IMR-90 (cell line): ENCODE measurements around the gene CEACAM6. TPM values are rescaled to one million over a fixed set of nuclear protein-coding genes. Genes with fewer than 3 reads are reported as not detected.

ENCODE experiments used
- ATAC-seq: fragments of 200-7000 bp; cut with Tn5 transposase; 2 replicates; pipeline ENCODE4 v1.9.1; 2020; ENCODE audit warnings: low read depth, mild to moderate bottlenecking, moderate library complexity
- BruUV-seq: library from RNA; stranded (reverse); fragments of 400-500 nt; replicated peaks from 2 replicates; lab custom pipeline; 2021; lab: Mats Ljungman, UMichigan
- CTCF ChIA-PET: fragments of 300-600 bp; formaldehyde crosslinking; extraction: SDS; loops from one replicate; lab custom pipeline; 2021; ENCODE audit warnings: antibody characterized with exemption; lab: Yijun Ruan, JAX
- POLR2A ChIA-PET: fragments of 300-600 bp; sonication (Branson Sonifier 250); formaldehyde crosslinking; loops from one replicate; lab custom pipeline; 2022; ENCODE audit warnings: antibody characterized with exemption; ENCODE audit not compliant: unreplicated experiment; lab: Charles Lee
- DNase-seq: peaks from one replicate; pipeline ENCODE4 v3.0.0; 2013
- H2AFZ ChIP-seq: replicated peaks from 2 replicates; pipeline ENCODE3; 2013; ENCODE audit warnings: low read length, mild to moderate bottlenecking; ENCODE audit not compliant: poor library complexity
- H2AK5ac ChIP-seq: 2 replicates; pipeline ENCODE4 v1.6.1; 2013; ENCODE audit warnings: low read depth, low read length, inconsistent platforms
- H2AK9ac ChIP-seq: replicated peaks from 2 replicates; pipeline ENCODE3; 2013; ENCODE audit warnings: mild to moderate bottlenecking, low read depth, low read length, moderate library complexity; ENCODE audit not compliant: poor library complexity
- H2BK120ac ChIP-seq: 2 replicates; pipeline ENCODE4 v1.6.1; 2013; ENCODE audit warnings: low read depth, low read length, inconsistent platforms
- H2BK15ac ChIP-seq: 3 replicates; pipeline ENCODE4 v1.6.1; 2013; ENCODE audit warnings: low read depth, low read length, inconsistent platforms
- H2BK20ac ChIP-seq: 2 replicates; pipeline ENCODE4 v1.6.1; 2013; ENCODE audit warnings: low read depth, mild to moderate bottlenecking, inconsistent platforms, low read length, moderate library complexity
- H2BK5ac ChIP-seq: 2 replicates; pipeline ENCODE4 v1.6.1; 2013; ENCODE audit warnings: mild to moderate bottlenecking, low read depth, low read length, inconsistent platforms; ENCODE audit not compliant: poor library complexity, severe bottlenecking
- H3K14ac ChIP-seq: replicated peaks from 2 replicates; pipeline ENCODE4 v1.6.1; 2013; ENCODE audit warnings: low read depth, low read length, inconsistent platforms
- H3K18ac ChIP-seq: 2 replicates; pipeline ENCODE4 v1.6.1; 2013; ENCODE audit warnings: low read depth, low read length, control low read depth
- H3K23ac ChIP-seq: 2 replicates; pipeline ENCODE4 v1.6.1; 2013; ENCODE audit warnings: low read depth, low read length, inconsistent platforms
- H3K27ac ChIP-seq: 2 replicates; pipeline ENCODE4 v1.5.1; 2013; ENCODE audit warnings: mild to moderate bottlenecking, control low read depth, low read length; ENCODE audit not compliant: insufficient read depth
- H3K27me3 ChIP-seq: 2 replicates; pipeline ENCODE4 v1.6.1; 2013; ENCODE audit warnings: low read length; ENCODE audit not compliant: control insufficient read depth, insufficient read depth
- H3K36me3 ChIP-seq: 2 replicates; pipeline ENCODE4 v1.6.1; 2013; ENCODE audit warnings: low read length, mixed read lengths; ENCODE audit not compliant: control insufficient read depth, insufficient read depth
- H3K4ac ChIP-seq: 2 replicates; pipeline ENCODE4 v1.6.1; 2013; ENCODE audit warnings: low read depth, low read length, inconsistent platforms
- H3K4me1 ChIP-seq: 2 replicates; pipeline ENCODE4 v1.6.1; 2013; ENCODE audit warnings: low read length, mixed read lengths; ENCODE audit not compliant: control insufficient read depth, insufficient read depth
- H3K4me2 ChIP-seq: 2 replicates; pipeline ENCODE4 v1.6.1; 2013; ENCODE audit warnings: low read depth, mild to moderate bottlenecking, control low read depth, low read length, moderate library complexity
- H3K4me3 ChIP-seq: 2 replicates; pipeline ENCODE4 v1.5.1; 2013; ENCODE audit warnings: low read depth, mild to moderate bottlenecking, control low read depth, low read length, moderate library complexity; ENCODE audit not compliant: insufficient read depth
- H3K56ac ChIP-seq: 2 replicates; pipeline ENCODE4 v1.6.1; 2013; ENCODE audit warnings: low read length, inconsistent platforms; ENCODE audit not compliant: insufficient read depth; ENCODE audit errors: extremely low read depth
- H3K79me1 ChIP-seq, 2 experiments: 2 replicates each; pipeline ENCODE4 v1.6.1; 2013; ENCODE audit warnings: low read length in 2 of 2, inconsistent platforms in 1 of 2, low read depth in 1 of 2
- H3K9ac ChIP-seq: 2 replicates; pipeline ENCODE4 v1.6.1; 2013; ENCODE audit warnings: low read depth, low read length, control low read depth
- H3K9me1 ChIP-seq: 2 replicates; pipeline ENCODE4 v1.6.1; 2013; ENCODE audit warnings: low read length, inconsistent platforms; ENCODE audit not compliant: insufficient read depth
- H3K9me3 ChIP-seq: 2 replicates; pipeline ENCODE4 v1.6.1; 2013; ENCODE audit warnings: low read length; ENCODE audit not compliant: control insufficient read depth, insufficient read depth
- H4K20me1 ChIP-seq: 2 replicates; pipeline ENCODE4 v1.6.1; 2013; ENCODE audit warnings: low read length, inconsistent platforms; ENCODE audit not compliant: insufficient read depth
- H4K5ac ChIP-seq: 2 replicates; pipeline ENCODE4 v1.6.1; 2013; ENCODE audit warnings: mild to moderate bottlenecking, low read depth, low read length, control low read depth
- H4K8ac ChIP-seq, 2 experiments: 2 replicates each; pipeline ENCODE4 v1.6.1; 2013; ENCODE audit warnings: low read depth in 2 of 2, low read length in 2 of 2, control low read depth in 1 of 2, inconsistent platforms in 1 of 2
- H4K91ac ChIP-seq: 2 replicates; pipeline ENCODE4 v1.6.1; 2013; ENCODE audit warnings: low read depth, low read length, inconsistent platforms; ENCODE audit not compliant: insufficient read depth
- BHLHE40 ChIP-seq: fragments of 150-350 bp; IDR thresholded peaks from 2 replicates; pipeline ENCODE4 v1.6.1; 2016; ENCODE audit warnings: mild to moderate bottlenecking, low read depth, low read length
- CEBPB ChIP-seq: IDR thresholded peaks from 2 replicates; pipeline ENCODE4 v1.6.1; 2012; ENCODE audit warnings: low read depth, low read length, improper control_type of control experiment
- CHD1 ChIP-seq: IDR thresholded peaks from 2 replicates; pipeline ENCODE4 v1.6.1; 2012; ENCODE audit warnings: low read depth, low read length, improper control_type of control experiment
- FOS ChIP-seq: fragments of 150-350 bp; IDR thresholded peaks from 2 replicates; pipeline ENCODE4 v1.6.1; 2016; ENCODE audit warnings: low read depth, low read length
- MAFK ChIP-seq: IDR thresholded peaks from 2 replicates; pipeline ENCODE4 v1.6.1; 2012; ENCODE audit warnings: low read depth, low read length, improper control_type of control experiment
- MAZ ChIP-seq: IDR thresholded peaks from 2 replicates; pipeline ENCODE4 v1.6.1; 2012; ENCODE audit warnings: low read depth, mild to moderate bottlenecking, low read length, improper control_type of control experiment, moderate library complexity, borderline replicate concordance
- MXI1 ChIP-seq: IDR thresholded peaks from 2 replicates; pipeline ENCODE4 v1.6.1; 2012; ENCODE audit warnings: low read depth, mild to moderate bottlenecking, low read length, moderate library complexity, borderline replicate concordance
- POLR2A ChIP-seq: IDR thresholded peaks from 2 replicates; pipeline ENCODE4 v1.6.1; 2012; ENCODE audit warnings: mild to moderate bottlenecking, low read depth, low read length
- RFX5 ChIP-seq: IDR thresholded peaks from 2 replicates; pipeline ENCODE4 v1.8.0; 2012; ENCODE audit warnings: low read depth, mild to moderate bottlenecking, low read length, moderate library complexity
- SMC3 ChIP-seq: fragments of 150-350 bp; IDR thresholded peaks from 2 replicates; pipeline ENCODE4 v1.6.1; 2016; ENCODE audit warnings: low read depth, mild to moderate bottlenecking, antibody characterized with exemption, low read length, moderate library complexity
- WGBS, 2 experiments: methylation state at CpG; one replicate each; pipeline versions ENCODE4 v1.1.5 to v1.1.7; 2013; ENCODE audit warnings: missing lambda C conversion rate in 2 of 2; ENCODE audit not compliant: insufficient read length in 1 of 2; ENCODE audit errors: extremely low coverage in 2 of 2; 5-methylcytosine and 5-hydroxymethylcytosine counted together
- dilution Hi-C: fragments of 300-500 bp; cut with HindIII; formaldehyde crosslinking; loops from one replicate; pipeline ENCODE4 v1.14.3; 2018; ENCODE audit warnings: low sequenced_read_pairs; ENCODE audit not compliant: unreplicated experiment
- in situ Hi-C: fragments of 300-500 bp; cut with MboI; formaldehyde crosslinking; loops from 3 replicates; pipeline ENCODE4 v1.14.3; 2019; ENCODE audit warnings: low sequenced_read_pairs, inconsistent platforms, mixed read lengths
- intact Hi-C: fragments of 100-400 bp; cut with micrococcal nuclease; formaldehyde crosslinking; loops from 2 replicates; pipeline ENCODE4 v1.10.0; 2022
- polyA plus RNA-seq, 3 experiments: library from polyadenylated mRNA; depleted of rRNA; stranded (reverse); fragments of >200 nt; gene quantifications; 2 replicates each; pipeline ENCODE4 v1.2.3, GENCODE V29; 2012; ENCODE audit warnings: low replicate concordance in 1 of 3
- total RNA-seq: library from RNA; depleted of rRNA; stranded (reverse); fragments of >200 nt; gene quantifications from 2 replicates; pipeline ENCODE4 v1.2.3, GENCODE V29; 2012
- TF ChIP-seq, protein P1 (sequence below): conservative IDR thresholded peaks from 2 replicates; pipeline ENCODE4 v1.5.1; 2012; ENCODE audit warnings: mild to moderate bottlenecking, low read depth, low read length, improper control_type of control experiment
- TF ChIP-seq, protein P2 (sequence below): fragments of 150-350 bp; IDR thresholded peaks from 2 replicates; pipeline ENCODE4 v1.6.1; 2017; ENCODE audit warnings: mild to moderate bottlenecking, antibody characterized with exemption, low read length, low read depth

Gene CEACAM6
- total and polyA plus RNA-seq, 2 of the 4 experiments (the other 2 are of a cell fraction), result not detected

DNA sequence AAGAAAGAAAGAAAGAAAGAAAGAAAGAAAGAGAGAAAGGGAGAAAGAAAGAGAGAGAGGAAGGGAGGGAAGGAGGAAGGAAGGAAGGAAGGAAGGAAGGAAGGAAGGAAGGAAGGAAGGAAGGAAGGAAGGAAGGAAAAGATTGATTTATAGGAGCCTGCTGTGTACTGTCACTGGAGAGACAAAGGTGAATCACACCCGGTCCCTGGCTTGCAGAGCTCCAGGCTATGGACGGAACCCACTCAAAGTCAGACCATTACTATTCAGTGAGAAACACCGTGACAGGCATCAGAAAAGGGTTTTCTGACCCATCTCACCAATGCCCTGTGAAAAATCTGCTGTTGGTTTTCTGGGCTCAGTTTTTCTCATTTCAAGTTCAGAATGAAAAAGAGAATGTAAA lies 7.3 kb upstream of the CEACAM6 start:
- ChIA-PET POLR2A (no interaction called here), CTCF (no interaction called here)
- no peak overlapping the region for H2BK5ac ChIP-seq
- H3K36me3 ChIP-seq, result no peaks in the 10 kb centered on the region
- TF ChIP-seq CHD1 (no peak), MAZ (no peak), POLR2A (no peak), FOS (no peak), CEBPB (no peak), SMC3 (no peak), MXI1 (no peak), RFX5 (no peak), BHLHE40 (no peak), MAFK (no peak)
- TF ChIP-seq, protein P1, sequence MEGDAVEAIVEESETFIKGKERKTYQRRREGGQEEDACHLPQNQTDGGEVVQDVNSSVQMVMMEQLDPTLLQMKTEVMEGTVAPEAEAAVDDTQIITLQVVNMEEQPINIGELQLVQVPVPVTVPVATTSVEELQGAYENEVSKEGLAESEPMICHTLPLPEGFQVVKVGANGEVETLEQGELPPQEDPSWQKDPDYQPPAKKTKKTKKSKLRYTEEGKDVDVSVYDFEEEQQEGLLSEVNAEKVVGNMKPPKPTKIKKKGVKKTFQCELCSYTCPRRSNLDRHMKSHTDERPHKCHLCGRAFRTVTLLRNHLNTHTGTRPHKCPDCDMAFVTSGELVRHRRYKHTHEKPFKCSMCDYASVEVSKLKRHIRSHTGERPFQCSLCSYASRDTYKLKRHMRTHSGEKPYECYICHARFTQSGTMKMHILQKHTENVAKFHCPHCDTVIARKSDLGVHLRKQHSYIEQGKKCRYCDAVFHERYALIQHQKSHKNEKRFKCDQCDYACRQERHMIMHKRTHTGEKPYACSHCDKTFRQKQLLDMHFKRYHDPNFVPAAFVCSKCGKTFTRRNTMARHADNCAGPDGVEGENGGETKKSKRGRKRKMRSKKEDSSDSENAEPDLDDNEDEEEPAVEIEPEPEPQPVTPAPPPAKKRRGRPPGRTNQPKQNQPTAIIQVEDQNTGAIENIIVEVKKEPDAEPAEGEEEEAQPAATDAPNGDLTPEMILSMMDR, result no peak
- TF ChIP-seq, protein P2, sequence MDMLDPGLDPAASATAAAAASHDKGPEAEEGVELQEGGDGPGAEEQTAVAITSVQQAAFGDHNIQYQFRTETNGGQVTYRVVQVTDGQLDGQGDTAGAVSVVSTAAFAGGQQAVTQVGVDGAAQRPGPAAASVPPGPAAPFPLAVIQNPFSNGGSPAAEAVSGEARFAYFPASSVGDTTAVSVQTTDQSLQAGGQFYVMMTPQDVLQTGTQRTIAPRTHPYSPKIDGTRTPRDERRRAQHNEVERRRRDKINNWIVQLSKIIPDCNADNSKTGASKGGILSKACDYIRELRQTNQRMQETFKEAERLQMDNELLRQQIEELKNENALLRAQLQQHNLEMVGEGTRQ, result no peak
- peaks cover 12% of the 10 kb centered on the region for H3K27me3 ChIP-seq
- H3K23ac ChIP-seq, result no peak overlapping the region
- in situ Hi-C loops (no loop called here), intact Hi-C loops (no loop called here), dilution Hi-C loops (no loop called here)
- no peak overlapping the region for H2BK20ac ChIP-seq
- no peak overlapping the region for H3K4ac ChIP-seq
- ATAC-seq (no peak), DNase-seq (no peak)
- no peak overlapping the region for H4K5ac ChIP-seq
- H3K4me1 ChIP-seq, result no peaks in the 10 kb centered on the region
- no peak overlapping the region for H3K56ac ChIP-seq
- no peak overlapping the region for H3K4me2 ChIP-seq
- H3K9ac ChIP-seq, result no peak overlapping the region
- BruUV-seq, result no TSS peak
- no peak overlapping the region for H2BK120ac ChIP-seq
- no peak overlapping the region for H4K91ac ChIP-seq
- H3K27ac ChIP-seq, result no peak overlapping the region
- no peaks in the 10 kb centered on the region for H3K9me1 ChIP-seq
- 29% methylated on average over 1 of the region's 3 CpGs; no CpG with 5 or more reads in 1 of the 2 experiments for WGBS, 2 experiments
- no peak overlapping the region for H3K4me3 ChIP-seq
- no peak overlapping the region for H3K14ac ChIP-seq
- no peaks in the 10 kb centered on the region for H4K20me1 ChIP-seq
- no peak overlapping the region for H2AK9ac ChIP-seq
- no peak overlapping the region for H3K18ac ChIP-seq
- H3K79me1 ChIP-seq, result no peaks in the 10 kb centered on the region
- H3K9me3 ChIP-seq, result no peaks in the 10 kb centered on the region
- H2AK5ac ChIP-seq, result no peak overlapping the region
- no peak overlapping the region for H2AFZ ChIP-seq
- H4K8ac ChIP-seq, result no peak overlapping the region
- H2BK15ac ChIP-seq, result no peak overlapping the region
